MCF 10A (cell line): ENCODE data around the gene GSTO2. TPM values are rescaled to one million over a fixed set of nuclear protein-coding genes. Genes with fewer than 3 reads are reported as not detected.

Experiments used
- BruUV-seq: library from RNA; stranded (reverse); fragments of 400-500 nt; replicated peaks from 2 replicates; lab custom pipeline; 2021; lab: Mats Ljungman, UMichigan
- CTCF ChIA-PET: fragments of 300-600 bp; sonication (Branson Sonifier 250); formaldehyde crosslinking; extraction: SDS; loops from one replicate; lab custom pipeline; 2021; ENCODE audit warnings: antibody characterized with exemption, inconsistent platforms; lab: Yijun Ruan, JAX
- POLR2A ChIA-PET: fragments of 300-600, 350-650 bp; sonication (Branson Sonifier 250); formaldehyde crosslinking; extraction: SDS; loops from one replicate; lab custom pipeline; 2020; ENCODE audit warnings: antibody characterized with exemption, inconsistent platforms; lab: Yijun Ruan, JAX
- DNase-seq: peaks from one replicate; pipeline ENCODE4 v3.0.0-alpha.2; 2018; ENCODE audit not compliant: unreplicated experiment
- H3K27ac Mint-ChIP-seq: one replicate; pipeline ENCODE4 v1.8.0; 2022; ENCODE audit warnings: mild to moderate bottlenecking, low read depth, mixed read lengths; ENCODE audit not compliant: unreplicated experiment
- H3K27me3 Mint-ChIP-seq: one replicate; pipeline ENCODE4 v1.8.0; 2022; ENCODE audit warnings: mixed read lengths; ENCODE audit not compliant: insufficient read depth, unreplicated experiment
- H3K36me3 Mint-ChIP-seq: one replicate; pipeline ENCODE4 v1.8.0; 2022; ENCODE audit warnings: mild to moderate bottlenecking, moderate library complexity, mixed read lengths; ENCODE audit not compliant: insufficient read depth, unreplicated experiment
- H3K4me1 Mint-ChIP-seq: one replicate; pipeline ENCODE4 v1.8.0; 2022; ENCODE audit warnings: mixed read lengths; ENCODE audit not compliant: insufficient read depth, unreplicated experiment
- H3K4me3 Mint-ChIP-seq: one replicate; pipeline ENCODE4 v1.8.0; 2022; ENCODE audit warnings: mild to moderate bottlenecking, moderate library complexity, mixed read lengths; ENCODE audit not compliant: unreplicated experiment
- H3K9me3 Mint-ChIP-seq: one replicate; pipeline ENCODE4 v1.8.0; 2022; ENCODE audit warnings: mixed read lengths; ENCODE audit not compliant: unreplicated experiment
- CTCF ChIP-seq: fragments of 200-600 bp; IDR thresholded peaks from one replicate; pipeline ENCODE4 v1.8.0; 2022; ENCODE audit warnings: antibody characterized with exemption, mild to moderate bottlenecking; ENCODE audit not compliant: unreplicated experiment
- intact Hi-C: fragments of 100-400 bp; cut with micrococcal nuclease; formaldehyde crosslinking; loops from 2 replicates; pipeline ENCODE4 v1.14.1; 2022
- total RNA-seq: library from RNA; stranded (reverse); gene quantifications from 2 replicates; pipeline ENCODE4 v1.2.3, GENCODE V29; 2022

GSTO2 gene
- total RNA-seq, 1 experiment from 2014 or later, result 40.9 TPM

DNA sequence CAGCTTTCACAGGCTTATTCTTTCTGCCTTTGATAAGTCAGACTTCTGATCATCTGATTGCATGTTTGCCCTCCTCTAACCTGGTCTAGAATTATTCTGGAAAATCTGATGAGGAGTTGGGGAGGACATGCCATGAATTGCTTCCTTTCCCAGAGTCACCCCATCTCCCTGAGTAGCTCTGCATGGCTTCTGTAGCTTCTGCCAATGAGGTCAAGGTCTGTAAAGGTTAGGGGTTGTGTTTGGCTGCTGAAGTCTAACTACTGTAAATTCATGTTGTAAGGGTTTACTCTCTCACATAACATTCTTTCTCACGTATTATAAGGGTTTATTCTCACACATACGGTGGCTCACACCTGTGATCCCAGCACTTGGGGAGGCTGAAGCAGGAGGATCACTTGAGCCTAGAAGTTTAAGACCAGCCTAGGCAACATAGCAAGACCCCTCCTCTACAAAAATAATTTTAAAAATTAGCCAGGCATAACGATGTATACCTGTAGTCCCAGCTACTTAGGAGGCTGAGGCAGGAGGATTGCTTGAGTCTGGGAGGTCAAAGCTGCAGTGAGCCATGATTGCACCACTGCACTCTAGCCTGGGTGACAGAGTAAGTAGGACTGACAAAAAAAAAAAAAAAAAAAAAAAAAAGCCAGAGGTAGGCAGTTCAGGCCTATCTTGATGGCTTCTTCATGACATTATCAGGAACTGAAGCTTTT is 10.7 kb downstream of the GSTO2 start:
- H3K27ac Mint-ChIP-seq, result no peak overlapping the region
- H3K36me3 Mint-ChIP-seq, result peaks cover 48% of the 10 kb centered on the region
- ChIA-PET POLR2A (interaction anchor here (1.0 kb wide), 1 partner anchor 24 kb away, joined by 4 read pairs; no protein-coding TSS in a partner anchor), CTCF (interaction anchor here (0.7 to 9.1 kb wide), 4 partner anchors 15 to 71 kb away, joined by 3 to 316 read pairs (median 84); no protein-coding TSS in a partner anchor)
- TF ChIP-seq CTCF, result no peak
- no peaks in the 10 kb centered on the region for H3K9me3 Mint-ChIP-seq
- H3K4me3 Mint-ChIP-seq, result no peak overlapping the region
- H3K4me1 Mint-ChIP-seq, result peaks cover 7% of the 10 kb centered on the region
- no peak for DNase-seq
- BruUV-seq, result no TSS peak
- intact Hi-C loops, result no loop called here
- no peaks in the 10 kb centered on the region for H3K27me3 Mint-ChIP-seq

DNA sequence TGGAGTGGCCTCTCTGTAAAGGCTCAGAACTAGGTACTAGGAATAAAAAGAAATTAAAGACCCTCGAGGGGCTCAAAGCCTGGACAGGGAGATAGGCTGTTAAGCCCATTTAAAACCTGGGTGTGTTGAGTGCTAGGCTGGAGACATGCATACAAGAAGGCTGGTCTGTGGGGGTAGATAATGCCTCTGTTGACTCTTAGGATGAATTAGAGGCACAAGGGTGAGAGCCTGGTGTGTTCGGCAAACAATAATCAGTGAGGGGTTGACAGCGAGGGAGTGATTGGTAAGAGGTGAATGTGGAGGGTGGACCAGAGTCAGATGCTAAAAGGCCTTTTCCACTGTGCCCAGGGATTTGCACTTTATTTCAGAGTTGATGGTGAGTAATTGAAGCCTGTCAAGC is 12.7 kb downstream of the GSTO2 start:
- intact Hi-C loops, result no loop called here
- Mint-ChIP-seq H3K4me3 (no peak overlapping the region), H3K36me3 (peaks cover 51% of the 10 kb centered on the region), H3K27ac (no peak overlapping the region), H3K27me3 (no peaks in the 10 kb centered on the region), H3K4me1 (no peaks in the 10 kb centered on the region), H3K9me3 (no peaks in the 10 kb centered on the region)
- DNase-seq, result no peak
- ChIA-PET POLR2A (no interaction called here), CTCF (interaction anchor here (0.6 to 9.1 kb wide), 5 partner anchors 10 to 197 kb away, joined by 4 to 316 read pairs (median 43); no protein-coding TSS in a partner anchor)
- no peak for TF ChIP-seq CTCF
- BruUV-seq, result no TSS peak

GRCh38 chr10:104284846-104285245 is 15.9 kb downstream of the GSTO2 start:
- H3K4me1 Mint-ChIP-seq, result no peaks in the 10 kb centered on the region
- ChIA-PET CTCF (interaction anchor here (0.8 to 3.5 kb wide), 5 partner anchors 9 to 69 kb away, joined by 3 to 42 read pairs (median 16); partner anchors contain the start of gene CFAP58), POLR2A (no interaction called here)
- no TSS peak for BruUV-seq
- no peaks in the 10 kb centered on the region for H3K9me3 Mint-ChIP-seq
- H3K4me3 Mint-ChIP-seq, result no peak overlapping the region
- H3K27ac Mint-ChIP-seq, result no peak overlapping the region
- intact Hi-C loops, result no loop called here
- DNase-seq, result no peak
- no peak for TF ChIP-seq CTCF
- no peaks in the 10 kb centered on the region for H3K27me3 Mint-ChIP-seq
- H3K36me3 Mint-ChIP-seq, result peaks cover 42% of the 10 kb centered on the region

GRCh38 chr10:104286939-104287338 is 18.0 kb downstream of the GSTO2 start:
- Mint-ChIP-seq H3K27ac (no peak overlapping the region), H3K4me1 (no peaks in the 10 kb centered on the region), H3K27me3 (no peaks in the 10 kb centered on the region), H3K4me3 (no peak overlapping the region), H3K36me3 (peaks cover 42% of the 10 kb centered on the region), H3K9me3 (no peaks in the 10 kb centered on the region)
- intact Hi-C loops, result no loop called here
- POLR2A ChIA-PET, result interaction anchor here (1.2 to 2.1 kb wide), 2 partner anchors 9 to 61 kb away, joined by 3 to 7 read pairs; no protein-coding TSS in a partner anchor
- TF ChIP-seq CTCF, result no peak
- no TSS peak for BruUV-seq
- CTCF ChIA-PET, result interaction anchor here (1.3 to 3.5 kb wide), 5 partner anchors 11 to 336 kb away, joined by 3 to 42 read pairs (median 16); partner anchors contain the start of gene CFAP58
- no peak for DNase-seq
